Prostate gland (tissue), 2 donors: ENCODE data around the gene DRG1. TPM values are rescaled to one million over a fixed set of nuclear protein-coding genes. Genes with fewer than 3 reads are reported as not detected.

ENCODE experiments used
- DNase-seq: peaks from one replicate; pipeline ENCODE4 v3.0.0-alpha.2; 2019; ENCODE audit warnings: low spot score
- H3K27ac ChIP-seq, 2 donors: fragments of 200-600 bp; sonication (generic); 2 replicates each; pipeline ENCODE4 v1.5.1; 2017 to 2019
- H3K27me3 ChIP-seq: fragments of 200-600 bp; sonication (generic); replicated peaks from 2 replicates; pipeline ENCODE4 v1.5.1; 2019; ENCODE audit not compliant: insufficient read depth
- H3K36me3 ChIP-seq, 2 donors: fragments of 200-600 bp; sonication (generic); 1 replicate in 1 of 2; 2 replicates in 1 of 2; pipeline versions ENCODE4 v1.5.1 to v1.8.1; 2017 to 2019
- H3K4me1 ChIP-seq: fragments of 200-600 bp; sonication (generic); replicated peaks from 2 replicates; pipeline ENCODE4 v1.5.1; 2019
- H3K4me3 ChIP-seq, 2 donors: fragments of 200-600 bp; sonication (generic); 2 replicates each; pipeline ENCODE4 v1.5.1; 2017 to 2019
- H3K9me3 ChIP-seq: fragments of 200-600 bp; sonication (generic); 2 replicates; pipeline ENCODE4 v1.5.1; 2017
- POLR2A ChIP-seq: fragments of 450-650 bp; IDR thresholded peaks from one replicate; pipeline ENCODE4 v1.6.1; 2016; ENCODE audit warnings: antibody characterized with exemption, mild to moderate bottlenecking
- POLR2AphosphoS5 ChIP-seq: sonication (generic); formaldehyde crosslinking; IDR thresholded peaks from one replicate; pipeline ENCODE4 v1.6.1; 2017; ENCODE audit warnings: antibody characterized with exemption
- WGBS: methylation state at CpG from one replicate; pipeline ENCODE4 v1.1.5; 2018; 5-methylcytosine and 5-hydroxymethylcytosine counted together
- intact Hi-C: fragments of 100-400 bp; cut with DNase I; formaldehyde crosslinking; loops from one replicate; pipeline ENCODE4 v1.14.2; 2022
- total RNA-seq, 2 donors: library from RNA; depleted of rRNA; stranded (reverse); fragments of >200 nt; gene quantifications; one replicate each; pipeline ENCODE4 v1.1.0, GENCODE V29; 2016
- TF ChIP-seq, protein P1 (sequence below), 4 experiments: fragments of 200-600 bp in 2 of 4; fragments of 450-650 bp in 2 of 4; sonication (generic) in 2 of 4; IDR thresholded peaks; 1 replicate in 3 of 4; 2 replicates in 1 of 4; pipeline ENCODE4 v1.5.1; 2016 to 2019; ENCODE audit warnings: antibody characterized with exemption in 4 of 4, mild to moderate bottlenecking in 2 of 4, moderate library complexity in 2 of 4

DRG1 gene
- total RNA-seq, 2 donors from 2014 or later = 61.6 to 82.1 TPM

DNA sequence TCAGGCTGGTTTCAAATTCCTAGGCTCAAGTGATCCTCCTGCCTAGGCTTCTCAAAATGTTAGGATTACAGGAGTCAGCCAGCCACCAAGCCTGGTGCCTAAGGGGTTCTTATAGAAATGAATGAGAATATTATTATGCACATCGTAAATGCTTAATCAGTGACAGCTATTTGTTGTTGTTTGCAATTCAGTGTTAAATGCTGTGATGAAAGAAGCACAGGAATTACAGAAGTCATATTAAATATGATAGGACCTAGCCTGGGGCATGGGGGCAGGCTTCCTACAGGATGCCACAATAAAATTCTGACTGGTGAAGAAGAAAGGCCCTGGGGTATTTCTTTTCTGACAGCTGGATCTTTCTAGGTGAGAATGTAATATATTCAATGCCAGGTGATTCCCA, 39.4 kb upstream of the DRG1 start:
- no peak for DNase-seq
- no peak overlapping the region for H3K27ac ChIP-seq
- TF ChIP-seq, protein P1, sequence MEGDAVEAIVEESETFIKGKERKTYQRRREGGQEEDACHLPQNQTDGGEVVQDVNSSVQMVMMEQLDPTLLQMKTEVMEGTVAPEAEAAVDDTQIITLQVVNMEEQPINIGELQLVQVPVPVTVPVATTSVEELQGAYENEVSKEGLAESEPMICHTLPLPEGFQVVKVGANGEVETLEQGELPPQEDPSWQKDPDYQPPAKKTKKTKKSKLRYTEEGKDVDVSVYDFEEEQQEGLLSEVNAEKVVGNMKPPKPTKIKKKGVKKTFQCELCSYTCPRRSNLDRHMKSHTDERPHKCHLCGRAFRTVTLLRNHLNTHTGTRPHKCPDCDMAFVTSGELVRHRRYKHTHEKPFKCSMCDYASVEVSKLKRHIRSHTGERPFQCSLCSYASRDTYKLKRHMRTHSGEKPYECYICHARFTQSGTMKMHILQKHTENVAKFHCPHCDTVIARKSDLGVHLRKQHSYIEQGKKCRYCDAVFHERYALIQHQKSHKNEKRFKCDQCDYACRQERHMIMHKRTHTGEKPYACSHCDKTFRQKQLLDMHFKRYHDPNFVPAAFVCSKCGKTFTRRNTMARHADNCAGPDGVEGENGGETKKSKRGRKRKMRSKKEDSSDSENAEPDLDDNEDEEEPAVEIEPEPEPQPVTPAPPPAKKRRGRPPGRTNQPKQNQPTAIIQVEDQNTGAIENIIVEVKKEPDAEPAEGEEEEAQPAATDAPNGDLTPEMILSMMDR (IDR thresholded peaks at IDR 0.05) = no peak
- no peak for TF ChIP-seq POLR2AphosphoS5
- no peak for TF ChIP-seq POLR2A
- no peaks in the 10 kb centered on the region for H3K27me3 ChIP-seq
- WGBS = 78% methylated on average over 1 of the region's 1 CpG
- no peak overlapping the region for H3K4me3 ChIP-seq
- H3K36me3 ChIP-seq = no peaks in the 10 kb centered on the region
- H3K9me3 ChIP-seq = no peaks in the 10 kb centered on the region
- intact Hi-C loops = no loop called here
- H3K4me1 ChIP-seq = no peaks in the 10 kb centered on the region

DNA sequence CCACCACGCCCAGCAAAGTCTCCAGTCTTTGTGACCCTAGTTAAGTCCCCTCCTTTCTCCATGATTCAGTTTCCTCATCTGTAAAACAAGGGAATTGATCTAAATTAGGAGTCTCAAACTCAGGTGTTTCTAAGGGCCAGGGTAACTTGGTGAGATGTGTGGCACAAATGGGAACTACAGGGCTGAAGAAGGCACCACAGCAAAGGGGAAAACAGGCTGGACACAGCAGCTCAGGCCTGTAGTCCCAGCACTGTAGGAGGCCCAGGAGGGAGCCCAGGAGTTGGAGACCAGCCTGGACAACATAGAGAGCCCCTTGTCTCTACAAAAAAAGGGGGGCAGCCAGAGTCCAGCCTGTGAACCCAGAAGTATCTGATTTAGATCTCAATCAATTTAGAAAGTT, 37.7 kb upstream of the DRG1 start:
- no peaks in the 10 kb centered on the region for H3K4me1 ChIP-seq
- no peak overlapping the region for H3K27ac ChIP-seq
- TF ChIP-seq POLR2A (no peak), POLR2AphosphoS5 (no peak)
- TF ChIP-seq, protein P1 (IDR thresholded peaks at IDR 0.05) = no peak
- intact Hi-C loops = no loop called here
- H3K36me3 ChIP-seq = no peaks in the 10 kb centered on the region
- H3K4me3 ChIP-seq = no peak overlapping the region
- 96% methylated on average over 1 of the region's 1 CpG for WGBS
- no peaks in the 10 kb centered on the region for H3K9me3 ChIP-seq
- no peak for DNase-seq
- no peaks in the 10 kb centered on the region for H3K27me3 ChIP-seq

DNA sequence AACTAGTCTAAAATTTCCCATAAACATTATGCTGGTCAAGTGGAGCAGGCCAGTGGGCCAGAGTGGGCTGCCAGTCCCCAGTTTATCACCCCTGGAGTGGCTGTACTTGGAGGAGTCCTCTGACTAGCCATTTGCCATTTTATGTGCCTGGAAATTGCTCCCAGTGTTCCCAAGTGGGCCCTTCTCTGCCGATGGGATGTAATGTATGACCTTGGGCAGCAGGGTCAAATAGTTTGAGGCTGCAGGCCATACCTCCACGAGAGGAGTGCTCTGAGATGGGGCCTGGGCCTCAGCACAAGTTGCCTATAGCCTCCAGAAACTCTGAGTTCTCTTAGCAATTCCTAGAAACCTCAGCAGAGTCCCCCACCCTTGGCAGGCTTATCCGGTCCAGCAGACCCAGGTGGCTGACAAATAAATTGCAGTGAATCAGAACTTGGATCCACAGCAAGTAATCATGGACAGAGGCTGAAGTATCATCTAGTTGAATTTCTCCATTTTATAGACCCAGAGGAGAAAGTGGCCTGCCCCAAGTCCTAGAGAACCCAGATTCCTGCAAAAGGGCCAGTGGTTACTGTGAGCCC, 35.4 kb upstream of the DRG1 start:
- intact Hi-C loops = no loop called here
- no peaks in the 10 kb centered on the region for H3K4me1 ChIP-seq
- no peak for DNase-seq
- no peaks in the 10 kb centered on the region for H3K9me3 ChIP-seq
- H3K4me3 ChIP-seq = no peak overlapping the region
- TF ChIP-seq, protein P1 (IDR thresholded peaks at IDR 0.05) = no peak
- TF ChIP-seq POLR2A = no peak
- TF ChIP-seq POLR2AphosphoS5 = no peak
- WGBS = 53% methylated on average over 3 of the region's 3 CpGs
- no peaks in the 10 kb centered on the region for H3K36me3 ChIP-seq
- no peak overlapping the region for H3K27ac ChIP-seq
- H3K27me3 ChIP-seq = no peaks in the 10 kb centered on the region

DNA sequence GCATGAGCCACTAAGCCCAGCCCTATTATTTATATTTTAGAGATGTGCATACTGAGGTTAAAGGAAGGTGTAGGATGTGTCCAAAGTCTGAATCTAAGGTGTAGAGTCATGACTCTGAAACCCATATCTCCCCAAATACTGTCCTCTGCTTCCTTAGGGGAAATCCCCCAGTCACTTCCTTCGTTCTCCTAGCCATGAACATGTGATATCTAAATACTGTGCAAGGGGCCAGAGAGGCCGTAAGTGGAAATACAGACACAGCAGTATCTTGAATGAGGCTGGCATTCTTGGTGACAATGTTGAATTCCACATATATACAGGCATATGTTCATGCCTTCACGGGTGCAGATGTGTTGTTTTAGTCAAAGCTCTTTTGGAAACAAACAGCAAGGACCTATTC, 32.0 kb upstream of the DRG1 start:
- DNase-seq = no peak
- Histone ChIP-seq H3K4me3 (no peak overlapping the region), H3K27me3 (no peaks in the 10 kb centered on the region), H3K4me1 (no peaks in the 10 kb centered on the region), H3K9me3 (no peaks in the 10 kb centered on the region), H3K36me3 (no peaks in the 10 kb centered on the region), H3K27ac (no peak overlapping the region)
- WGBS = 84% methylated on average over 3 of the region's 3 CpGs
- intact Hi-C loops = no loop called here
- TF ChIP-seq, protein P1 (IDR thresholded peaks at IDR 0.05) = no peak
- TF ChIP-seq POLR2AphosphoS5 = no peak
- TF ChIP-seq POLR2A = no peak

DNA sequence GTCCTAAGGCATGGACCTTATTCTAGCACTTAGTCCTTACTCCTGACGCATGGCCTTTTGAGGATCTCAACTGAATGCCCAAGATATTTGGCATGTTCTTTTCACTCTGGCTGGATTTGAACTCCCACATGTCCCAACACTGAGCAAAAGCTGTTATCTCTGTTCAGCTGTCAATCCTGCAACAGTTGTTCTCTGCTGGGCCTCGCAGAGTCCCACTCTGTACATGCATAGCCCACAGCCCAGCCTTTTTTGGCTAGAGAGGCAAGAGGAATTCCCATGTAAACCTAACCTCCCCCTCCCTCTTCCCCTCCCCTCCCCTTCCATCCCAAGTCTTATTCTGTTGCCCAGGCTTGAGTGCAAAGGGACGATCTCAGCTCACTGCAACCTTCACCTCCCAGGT, 21.8 kb upstream of the DRG1 start:
- no peak overlapping the region for H3K27ac ChIP-seq
- 58% methylated on average over 3 of the region's 3 CpGs for whole genome bisulfite sequencing
- H3K9me3 ChIP-seq = no peaks in the 10 kb centered on the region
- H3K4me1 ChIP-seq = no peaks in the 10 kb centered on the region
- H3K36me3 ChIP-seq = no peaks in the 10 kb centered on the region
- no peak for DNase-seq
- no peak overlapping the region for H3K4me3 ChIP-seq
- intact Hi-C loops = no loop called here
- no peaks in the 10 kb centered on the region for H3K27me3 ChIP-seq
- TF ChIP-seq POLR2AphosphoS5 (no peak), POLR2A (no peak)
- TF ChIP-seq, protein P1 (IDR thresholded peaks at IDR 0.05) = no peak
